Measurements from ENCODE around the gene NEK11.
"Not testable (repeated sequence)": the region's sequence is repeated elsewhere in the genome, so short reads cannot be mapped to it uniquely, and the experiment has no call there.

Gene NEK11

GRCh38 chr3:131303848-131304247, 277.2 kb downstream of the NEK11 start:
- DNase-seq (ENCODE audit: low spot score): no peak

- DNase-seq (ENCODE audit: low spot score): no peak
Measured at GRCh38 chr3:131304890-131305289, 278.2 kb downstream of the NEK11 start.

- no peak for DNase-seq (ENCODE audit: low spot score)
Measured at GRCh38 chr3:131306242-131306641, 279.6 kb downstream of the NEK11 start.

DNA sequence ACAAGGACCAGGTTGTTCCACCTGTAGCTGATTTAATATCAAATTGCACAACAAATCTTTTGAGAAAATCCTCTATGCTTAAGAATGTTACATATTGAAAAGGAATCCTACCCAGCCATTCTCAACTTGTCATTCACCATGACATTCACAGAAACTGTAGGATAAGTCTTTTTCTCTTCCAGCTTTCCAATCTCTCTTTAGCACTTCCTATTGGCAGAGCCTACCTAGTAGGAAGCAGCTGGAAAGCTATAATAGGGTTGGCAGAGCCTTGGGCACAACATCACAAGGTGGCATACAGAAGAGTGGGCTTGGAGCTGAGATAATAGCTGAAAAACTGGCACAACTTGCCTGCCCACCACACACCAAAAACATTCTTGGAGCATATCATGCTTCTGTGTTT, 287.6 kb downstream of the NEK11 start:
- no peak for DNase-seq (ENCODE audit: low spot score)

GRCh38 chr3:131315162-131315561, 288.5 kb downstream of the NEK11 start:
- no peak for DNase-seq (ENCODE audit: low spot score)

DNA sequence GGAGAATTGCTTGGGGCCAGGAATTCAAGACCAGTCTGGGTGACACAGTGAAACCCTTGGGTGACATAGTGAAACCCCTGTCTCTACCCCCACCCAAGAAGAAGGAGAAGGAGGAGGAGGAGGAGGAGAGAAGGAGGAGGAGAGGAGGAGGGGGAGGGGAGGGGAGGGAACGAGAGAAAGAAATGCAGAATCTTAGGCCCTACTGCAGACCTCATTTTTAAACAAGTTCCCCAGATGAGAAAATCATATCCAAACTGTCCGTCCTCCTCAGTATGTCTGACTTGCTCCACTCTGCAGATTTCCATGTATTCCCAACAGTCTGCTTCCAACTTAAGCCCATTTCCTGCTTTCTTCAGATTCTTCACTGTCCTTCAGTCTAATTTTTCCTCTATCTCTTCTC, 291.0 kb downstream of the NEK11 start:
- DNase-seq (ENCODE audit: low spot score): no peak

DNA sequence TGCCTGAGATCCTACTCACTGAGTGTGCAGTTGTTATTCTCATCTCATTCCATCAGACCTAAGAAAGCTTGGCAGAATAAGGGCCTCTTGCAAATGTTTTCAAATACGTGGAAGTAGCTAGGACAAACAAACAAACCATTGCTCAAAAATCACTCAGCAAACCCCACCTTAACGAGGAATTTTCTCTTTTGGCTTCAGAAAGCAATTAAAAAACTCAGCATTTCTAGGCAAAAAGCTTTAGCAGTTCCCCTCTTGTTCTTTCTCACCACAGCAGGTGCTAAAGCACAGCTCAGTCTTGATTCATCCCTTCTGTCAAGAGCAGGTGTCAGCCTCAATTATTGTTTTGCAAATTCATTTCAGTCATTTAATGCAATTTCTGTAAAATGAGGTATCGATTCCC, 296.3 kb downstream of the NEK11 start:
- DNase-seq (ENCODE audit: low spot score): no peak

GRCh38 chr3:131323792-131324191, 297.1 kb downstream of the NEK11 start:
- no peak for DNase-seq (ENCODE audit: low spot score)

- no peak for DNase-seq (ENCODE audit: low spot score)
Measured at GRCh38 chr3:131324923-131325322, 298.2 kb downstream of the NEK11 start.

- DNase-seq (ENCODE audit: low spot score): no peak
Measured at GRCh38 chr3:131326307-131326706, 299.6 kb downstream of the NEK11 start.

DNA sequence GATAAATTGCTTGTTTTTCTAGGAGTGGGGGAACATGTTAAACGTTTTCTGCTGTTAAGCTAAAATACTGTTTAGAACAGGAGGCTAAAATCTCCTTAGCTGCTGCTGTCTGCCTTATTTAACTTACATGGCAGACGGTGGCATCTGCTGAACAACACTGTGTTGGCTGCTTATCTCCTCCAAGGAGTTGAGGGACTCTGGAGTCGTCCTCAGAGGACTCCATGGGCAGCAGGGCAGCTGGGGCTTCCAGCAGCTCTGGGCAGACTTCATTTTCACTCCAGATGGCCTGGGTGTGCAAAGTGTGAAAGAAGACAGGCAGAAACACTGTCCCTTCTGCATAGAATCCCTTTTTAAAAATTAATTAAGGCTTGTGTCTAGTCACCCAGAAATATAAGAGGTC, 302.0 kb downstream of the NEK11 start:
- no peak for DNase-seq (ENCODE audit: low spot score)

- no peak for DNase-seq (ENCODE audit: low spot score)
Measured at GRCh38 chr3:131329774-131330173, 303.1 kb downstream of the NEK11 start.

- not testable (repeated sequence) for DNase-seq (ENCODE audit: low spot score)
Measured at GRCh38 chr3:131331456-131332085, 304.9 kb downstream of the NEK11 start.

DNA sequence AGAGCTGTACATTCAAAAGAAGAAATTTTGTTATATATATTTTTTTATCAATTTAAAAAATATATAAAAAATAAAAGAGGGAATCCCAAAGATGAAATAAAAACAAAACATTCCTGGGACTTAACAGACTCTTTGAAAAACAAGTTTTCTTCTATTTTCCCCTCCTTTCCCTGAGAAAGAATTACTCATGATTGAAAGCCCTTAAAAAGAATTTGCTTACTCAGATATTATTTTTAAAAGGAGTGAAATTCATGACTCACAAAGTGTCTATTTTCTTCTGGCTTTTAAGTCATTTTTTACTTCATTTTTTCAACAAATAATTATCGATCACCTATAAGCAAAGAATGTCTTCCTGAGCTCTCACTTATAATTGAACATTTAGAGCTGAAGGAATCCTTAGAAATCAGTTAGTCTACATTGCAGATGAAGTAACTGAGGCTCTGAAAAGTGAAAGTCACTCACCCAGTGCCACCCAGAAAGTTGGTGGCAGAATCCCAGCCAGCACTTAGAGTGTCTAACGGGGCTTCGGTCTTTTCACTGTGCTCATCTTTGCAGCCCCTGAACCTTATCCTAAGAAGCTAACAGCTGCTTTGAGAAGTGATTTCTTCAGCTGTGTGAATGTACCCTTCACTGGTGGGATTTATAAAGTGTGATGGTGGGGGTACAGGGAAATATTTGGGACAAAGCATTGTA, 312.4 kb downstream of the NEK11 start:
- DNase-seq (ENCODE audit: low spot score): no peak

GRCh38 chr3:131341761-131342160, 315.1 kb downstream of the NEK11 start:
- DNase-seq (ENCODE audit: low spot score): no peak

GRCh38 chr3:131348911-131349310, 322.2 kb downstream of the NEK11 start:
- DNase-seq (ENCODE audit: low spot score): no peak

GRCh38 chr3:131349454-131349853, 322.8 kb downstream of the NEK11 start:
- DNase-seq (ENCODE audit: low spot score): no peak

- peak; percentile 14 for DNase-seq (ENCODE audit: low spot score)
Measured at GRCh38 chr3:131349946-131350347, 323.3 kb downstream of the NEK11 start.

- no peak for DNase-seq (ENCODE audit: low spot score)
Measured at GRCh38 chr3:131350506-131350905, 323.8 kb downstream of the NEK11 start.

GRCh38 chr3:131353016-131353877, 326.6 kb downstream of the NEK11 start:
- DNase-seq (ENCODE audit: low spot score): no peak

GRCh38 chr3:131353986-131354385, 327.3 kb downstream of the NEK11 start:
- no peak for DNase-seq (ENCODE audit: low spot score)

- no peak for DNase-seq (ENCODE audit: low spot score)
Measured at GRCh38 chr3:131356006-131356595, 329.4 kb downstream of the NEK11 start.

GRCh38 chr3:131357275-131357674, 330.6 kb downstream of the NEK11 start:
- DNase-seq (ENCODE audit: low spot score): no peak
